ENCODE data around the gene SERPINI1.

DNA sequence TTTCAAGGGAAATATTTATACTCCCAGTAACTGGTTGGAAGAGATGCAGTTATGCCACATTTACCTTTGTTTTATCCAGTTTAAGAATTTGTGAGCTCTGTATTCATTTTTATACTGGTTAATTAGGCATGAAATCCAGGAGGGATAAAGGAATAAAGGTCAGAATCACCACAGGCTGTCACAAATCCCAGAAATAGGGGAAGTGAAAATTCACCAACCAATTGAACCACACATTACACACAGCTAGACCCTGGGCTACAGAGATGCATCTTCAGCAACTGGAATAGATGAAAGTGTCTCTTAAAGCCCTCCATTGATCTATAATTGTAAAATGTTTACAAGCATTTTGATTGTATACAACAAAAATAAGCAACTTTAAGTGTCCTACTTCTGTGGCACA lies 18.5 kb downstream of the SERPINI1 start:
- TF ChIP-seq ARNTL (CRISPR knock-in tag; IDR thresholded peaks at IDR 0.05; ENCODE audit: borderline replicate concordance, low read depth) (no peak), RARB (CRISPR knock-in tag; IDR thresholded peaks at IDR 0.05) (no peak), ZFP30 (CRISPR knock-in tag; IDR thresholded peaks at IDR 0.05) (no peak), ZNF565 (CRISPR knock-in tag; conservative IDR thresholded peaks at IDR 0.05; ENCODE audit: low read depth) (no peak), OSR1 (CRISPR knock-in tag; IDR thresholded peaks at IDR 0.05) (no peak), GLIS3 (CRISPR knock-in tag; IDR thresholded peaks at IDR 0.05) (no peak), ZFP3 (CRISPR knock-in tag; IDR thresholded peaks at IDR 0.05) (no peak), CSDC2 (CRISPR knock-in tag; IDR thresholded peaks at IDR 0.05) (no peak), SNAI2 (CRISPR knock-in tag; IDR thresholded peaks at IDR 0.05) (no peak)
- TF ChIP-seq, protein P1, sequence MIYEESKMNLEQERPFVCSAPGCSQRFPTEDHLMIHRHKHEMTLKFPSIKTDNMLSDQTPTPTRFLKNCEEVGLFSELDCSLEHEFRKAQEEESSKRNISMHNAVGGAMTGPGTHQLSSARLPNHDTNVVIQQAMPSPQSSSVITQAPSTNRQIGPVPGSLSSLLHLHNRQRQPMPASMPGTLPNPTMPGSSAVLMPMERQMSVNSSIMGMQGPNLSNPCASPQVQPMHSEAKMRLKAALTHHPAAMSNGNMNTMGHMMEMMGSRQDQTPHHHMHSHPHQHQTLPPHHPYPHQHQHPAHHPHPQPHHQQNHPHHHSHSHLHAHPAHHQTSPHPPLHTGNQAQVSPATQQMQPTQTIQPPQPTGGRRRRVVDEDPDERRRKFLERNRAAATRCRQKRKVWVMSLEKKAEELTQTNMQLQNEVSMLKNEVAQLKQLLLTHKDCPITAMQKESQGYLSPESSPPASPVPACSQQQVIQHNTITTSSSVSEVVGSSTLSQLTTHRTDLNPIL (CRISPR knock-in tag; IDR thresholded peaks at IDR 0.05; ENCODE audit: low read depth) = no peak
- TF ChIP-seq, protein P2, sequence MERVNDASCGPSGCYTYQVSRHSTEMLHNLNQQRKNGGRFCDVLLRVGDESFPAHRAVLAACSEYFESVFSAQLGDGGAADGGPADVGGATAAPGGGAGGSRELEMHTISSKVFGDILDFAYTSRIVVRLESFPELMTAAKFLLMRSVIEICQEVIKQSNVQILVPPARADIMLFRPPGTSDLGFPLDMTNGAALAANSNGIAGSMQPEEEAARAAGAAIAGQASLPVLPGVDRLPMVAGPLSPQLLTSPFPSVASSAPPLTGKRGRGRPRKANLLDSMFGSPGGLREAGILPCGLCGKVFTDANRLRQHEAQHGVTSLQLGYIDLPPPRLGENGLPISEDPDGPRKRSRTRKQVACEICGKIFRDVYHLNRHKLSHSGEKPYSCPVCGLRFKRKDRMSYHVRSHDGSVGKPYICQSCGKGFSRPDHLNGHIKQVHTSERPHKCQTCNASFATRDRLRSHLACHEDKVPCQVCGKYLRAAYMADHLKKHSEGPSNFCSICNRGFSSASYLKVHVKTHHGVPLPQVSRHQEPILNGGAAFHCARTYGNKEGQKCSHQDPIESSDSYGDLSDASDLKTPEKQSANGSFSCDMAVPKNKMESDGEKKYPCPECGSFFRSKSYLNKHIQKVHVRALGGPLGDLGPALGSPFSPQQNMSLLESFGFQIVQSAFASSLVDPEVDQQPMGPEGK (CRISPR knock-in tag; IDR thresholded peaks at IDR 0.05; ENCODE audit: borderline replicate concordance) = no peak
- TF ChIP-seq, protein P3, sequence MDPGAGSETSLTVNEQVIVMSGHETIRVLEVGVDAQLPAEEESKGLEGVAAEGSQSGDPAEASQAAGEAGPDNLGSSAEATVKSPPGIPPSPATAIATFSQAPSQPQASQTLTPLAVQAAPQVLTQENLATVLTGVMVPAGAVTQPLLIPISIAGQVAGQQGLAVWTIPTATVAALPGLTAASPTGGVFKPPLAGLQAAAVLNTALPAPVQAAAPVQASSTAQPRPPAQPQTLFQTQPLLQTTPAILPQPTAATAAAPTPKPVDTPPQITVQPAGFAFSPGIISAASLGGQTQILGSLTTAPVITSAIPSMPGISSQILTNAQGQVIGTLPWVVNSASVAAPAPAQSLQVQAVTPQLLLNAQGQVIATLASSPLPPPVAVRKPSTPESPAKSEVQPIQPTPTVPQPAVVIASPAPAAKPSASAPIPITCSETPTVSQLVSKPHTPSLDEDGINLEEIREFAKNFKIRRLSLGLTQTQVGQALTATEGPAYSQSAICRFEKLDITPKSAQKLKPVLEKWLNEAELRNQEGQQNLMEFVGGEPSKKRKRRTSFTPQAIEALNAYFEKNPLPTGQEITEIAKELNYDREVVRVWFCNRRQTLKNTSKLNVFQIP (CRISPR knock-in tag; IDR thresholded peaks at IDR 0.05; ENCODE audit: borderline replicate concordance, low read depth) = no peak

Data from SK-N-SH treated with all-trans-retinoic acid at 6 μM for 48 hours (cell line).